PFSK-1 (cell line): Measurements from ENCODE around the gene NAA80.

Experiments used
- POLR2AphosphoS5 ChIP-seq: IDR thresholded peaks from 2 replicates; pipeline ENCODE4 v1.6.1; 2012; ENCODE audit warnings: low read depth, mild to moderate bottlenecking, control low read depth, low read length, moderate library complexity
- SIN3A ChIP-seq: IDR thresholded peaks from 2 replicates; pipeline ENCODE4 v1.6.1; 2012; ENCODE audit warnings: mild to moderate bottlenecking, low read length, moderate library complexity, borderline replicate concordance; ENCODE audit not compliant: insufficient read depth
- TAF1 ChIP-seq: IDR thresholded peaks from 2 replicates; pipeline ENCODE4 v1.6.1; 2012; ENCODE audit warnings: low read length, control low read depth, borderline replicate concordance; ENCODE audit not compliant: insufficient read depth
- TF ChIP-seq, protein P1 (sequence below), 2 experiments: IDR thresholded peaks; 2 replicates each; pipeline versions ENCODE4 v1.6.1 to v1.8.0; 2011 to 2012; ENCODE audit warnings: low read depth in 2 of 2, low read length in 2 of 2, control low read depth in 1 of 2, inconsistent platforms in 1 of 2, mild to moderate bottlenecking in 1 of 2, moderate library complexity in 1 of 2; ENCODE audit not compliant: insufficient read depth in 1 of 2

DNA sequence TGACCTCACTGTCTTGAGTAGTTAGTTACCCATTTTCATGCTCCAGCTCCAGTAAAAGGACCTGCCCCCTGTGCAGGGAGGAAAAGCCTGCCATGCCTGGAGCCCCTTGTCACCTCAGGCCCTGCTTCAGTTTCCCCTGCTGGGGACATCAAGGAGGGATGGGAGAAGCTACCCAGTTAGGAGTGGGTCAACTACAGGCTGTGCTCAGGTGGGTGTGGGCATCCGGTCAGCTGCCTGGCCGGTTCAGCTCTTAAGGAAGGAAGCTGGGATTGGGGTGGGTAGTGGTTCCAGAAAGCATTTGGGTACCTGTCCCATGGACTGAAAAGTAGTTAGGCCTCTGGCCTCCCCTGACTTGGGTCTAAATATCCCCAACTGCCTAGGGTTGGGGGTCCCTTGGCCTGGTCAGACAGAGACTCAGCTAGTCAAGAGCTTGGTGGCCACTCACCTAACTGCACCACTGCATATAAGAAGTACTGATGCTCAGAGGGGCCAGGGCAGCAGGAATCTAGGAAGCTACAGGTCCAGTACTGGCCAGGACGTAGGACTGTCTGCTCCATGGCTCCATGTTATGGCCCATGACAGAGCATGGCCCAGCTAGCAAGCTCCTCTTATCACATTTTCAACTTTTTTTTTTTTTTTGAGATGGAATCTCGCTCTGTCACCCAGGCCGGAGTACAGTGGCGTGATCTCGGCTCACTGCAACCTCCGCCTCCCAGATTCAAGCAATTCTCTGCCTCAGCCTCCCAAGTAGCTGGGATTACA lies 19.8 kb downstream of the NAA80 start:
- TF ChIP-seq POLR2AphosphoS5 (no peak), TAF1 (no peak), SIN3A (no peak)
- TF ChIP-seq, protein P1, sequence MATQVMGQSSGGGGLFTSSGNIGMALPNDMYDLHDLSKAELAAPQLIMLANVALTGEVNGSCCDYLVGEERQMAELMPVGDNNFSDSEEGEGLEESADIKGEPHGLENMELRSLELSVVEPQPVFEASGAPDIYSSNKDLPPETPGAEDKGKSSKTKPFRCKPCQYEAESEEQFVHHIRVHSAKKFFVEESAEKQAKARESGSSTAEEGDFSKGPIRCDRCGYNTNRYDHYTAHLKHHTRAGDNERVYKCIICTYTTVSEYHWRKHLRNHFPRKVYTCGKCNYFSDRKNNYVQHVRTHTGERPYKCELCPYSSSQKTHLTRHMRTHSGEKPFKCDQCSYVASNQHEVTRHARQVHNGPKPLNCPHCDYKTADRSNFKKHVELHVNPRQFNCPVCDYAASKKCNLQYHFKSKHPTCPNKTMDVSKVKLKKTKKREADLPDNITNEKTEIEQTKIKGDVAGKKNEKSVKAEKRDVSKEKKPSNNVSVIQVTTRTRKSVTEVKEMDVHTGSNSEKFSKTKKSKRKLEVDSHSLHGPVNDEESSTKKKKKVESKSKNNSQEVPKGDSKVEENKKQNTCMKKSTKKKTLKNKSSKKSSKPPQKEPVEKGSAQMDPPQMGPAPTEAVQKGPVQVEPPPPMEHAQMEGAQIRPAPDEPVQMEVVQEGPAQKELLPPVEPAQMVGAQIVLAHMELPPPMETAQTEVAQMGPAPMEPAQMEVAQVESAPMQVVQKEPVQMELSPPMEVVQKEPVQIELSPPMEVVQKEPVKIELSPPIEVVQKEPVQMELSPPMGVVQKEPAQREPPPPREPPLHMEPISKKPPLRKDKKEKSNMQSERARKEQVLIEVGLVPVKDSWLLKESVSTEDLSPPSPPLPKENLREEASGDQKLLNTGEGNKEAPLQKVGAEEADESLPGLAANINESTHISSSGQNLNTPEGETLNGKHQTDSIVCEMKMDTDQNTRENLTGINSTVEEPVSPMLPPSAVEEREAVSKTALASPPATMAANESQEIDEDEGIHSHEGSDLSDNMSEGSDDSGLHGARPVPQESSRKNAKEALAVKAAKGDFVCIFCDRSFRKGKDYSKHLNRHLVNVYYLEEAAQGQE (IDR thresholded peaks at IDR 0.05; ENCODE audit: insufficient read depth in 1 of 2, low read depth in 2 of 2, low read length in 2 of 2) = no peak
